Inflammatory macrophage treated with lipopolysaccharide for 1 hour (primary cell): ENCODE data around the gene C15orf39.
A peak's percentile ranks its signal among the peaks of the same experiment; 100 is the strongest.

Experiments used
- DNase-seq, 2 donors: peaks; one replicate each; pipeline ENCODE4 v3.0.0-alpha.2; 2020 to 2022

Gene C15orf39

GRCh38 chr15:75197062-75197630 lies 4.5 kb upstream of the C15orf39 start:
- DNase-seq = no peak

- peak; percentile 44 to 45 for DNase-seq
Measured at GRCh38 chr15:75198560-75199356, 2.9 kb upstream of the C15orf39 start.

GRCh38 chr15:75199357-75199940 lies 2.2 kb upstream of the C15orf39 start:
- no peak for DNase-seq

GRCh38 chr15:75200391-75200764 lies 1.3 kb upstream of the C15orf39 start:
- no peak for DNase-seq

- no peak for DNase-seq
Measured at GRCh38 chr15:75200765-75201615, 692 bp upstream of the C15orf39 start.

GRCh38 chr15:75202251-75203016 lies 752 bp downstream of the C15orf39 start:
- DNase-seq = peak; percentile 46 to 48

GRCh38 chr15:75203017-75203907 lies 1.6 kb downstream of the C15orf39 start:
- DNase-seq = no peak

- no peak for DNase-seq
Measured at GRCh38 chr15:75203908-75204263, 2.2 kb downstream of the C15orf39 start.

- DNase-seq = peak; percentile 81 to 91
Measured at GRCh38 chr15:75204340-75205063, 2.8 kb downstream of the C15orf39 start.

GRCh38 chr15:75205064-75205395 lies 3.3 kb downstream of the C15orf39 start:
- no peak for DNase-seq

- no peak for DNase-seq
Measured at GRCh38 chr15:75206006-75206405, 4.3 kb downstream of the C15orf39 start.

GRCh38 chr15:75206803-75207617 lies 5.3 kb downstream of the C15orf39 start:
- no peak for DNase-seq

GRCh38 chr15:75207618-75208500 lies 6.2 kb downstream of the C15orf39 start:
- no peak for DNase-seq

- DNase-seq = no peak
Measured at GRCh38 chr15:75208501-75209288, 7.0 kb downstream of the C15orf39 start.

GRCh38 chr15:75209289-75209676 lies 7.6 kb downstream of the C15orf39 start:
- DNase-seq = no peak

- no peak for DNase-seq
Measured at GRCh38 chr15:75210811-75211230, 9.1 kb downstream of the C15orf39 start.

GRCh38 chr15:75211436-75212199 lies 9.9 kb downstream of the C15orf39 start:
- DNase-seq = no peak
